ENCODE measurements around the gene TPST2.

- TF ChIP-seq CTCF (IDR thresholded peaks at IDR 0.05; ENCODE audit: low read length) = no peak
- TF ChIP-seq EZH2 (optimal IDR thresholded peaks at IDR 0.05; ENCODE audit: low read depth, low read length) = no peak
Measured at GRCh38 chr22:26567610-26568009, 22.3 kb downstream of the TPST2 start.
